HFF-Myc (cell line): ENCODE data around the gene AFF3.

ENCODE experiments used
- DNase-seq: peaks from one replicate; pipeline ENCODE4 v3.0.0-alpha.2; 2011; ENCODE audit warnings: low read depth; ENCODE audit errors: extremely low read depth
- H3K4me3 ChIP-seq: replicated peaks from 2 replicates; pipeline ENCODE4 v1.5.1; 2011; ENCODE audit warnings: low read depth, mild to moderate bottlenecking, control low read depth, low read length
- TF ChIP-seq, protein P1 (sequence below): IDR thresholded peaks from 2 replicates; pipeline ENCODE4 v1.5.1; 2012; ENCODE audit warnings: mild to moderate bottlenecking, low read depth, low read length, control low read depth; ENCODE audit errors: missing control alignments

AFF3 gene

DNA sequence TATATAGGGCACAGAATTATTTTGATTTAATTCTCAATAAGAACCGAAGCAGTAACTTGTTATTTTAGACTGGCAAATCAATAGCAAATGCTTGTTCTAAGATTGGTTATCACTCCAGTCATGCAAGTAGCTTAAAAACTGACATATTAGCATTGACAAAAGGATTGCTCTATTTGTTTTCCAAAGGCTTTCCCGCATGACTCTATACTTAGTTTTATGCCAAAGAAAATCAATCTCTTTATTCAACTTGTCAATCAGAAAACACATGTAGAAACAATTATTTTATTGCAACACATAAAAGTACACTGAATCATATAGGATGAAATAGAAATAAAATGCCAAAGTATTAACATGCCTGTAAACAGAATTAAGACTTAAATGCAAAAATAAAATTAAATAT, 108.4 kb downstream of the AFF3 start:
- TF ChIP-seq, protein P1, sequence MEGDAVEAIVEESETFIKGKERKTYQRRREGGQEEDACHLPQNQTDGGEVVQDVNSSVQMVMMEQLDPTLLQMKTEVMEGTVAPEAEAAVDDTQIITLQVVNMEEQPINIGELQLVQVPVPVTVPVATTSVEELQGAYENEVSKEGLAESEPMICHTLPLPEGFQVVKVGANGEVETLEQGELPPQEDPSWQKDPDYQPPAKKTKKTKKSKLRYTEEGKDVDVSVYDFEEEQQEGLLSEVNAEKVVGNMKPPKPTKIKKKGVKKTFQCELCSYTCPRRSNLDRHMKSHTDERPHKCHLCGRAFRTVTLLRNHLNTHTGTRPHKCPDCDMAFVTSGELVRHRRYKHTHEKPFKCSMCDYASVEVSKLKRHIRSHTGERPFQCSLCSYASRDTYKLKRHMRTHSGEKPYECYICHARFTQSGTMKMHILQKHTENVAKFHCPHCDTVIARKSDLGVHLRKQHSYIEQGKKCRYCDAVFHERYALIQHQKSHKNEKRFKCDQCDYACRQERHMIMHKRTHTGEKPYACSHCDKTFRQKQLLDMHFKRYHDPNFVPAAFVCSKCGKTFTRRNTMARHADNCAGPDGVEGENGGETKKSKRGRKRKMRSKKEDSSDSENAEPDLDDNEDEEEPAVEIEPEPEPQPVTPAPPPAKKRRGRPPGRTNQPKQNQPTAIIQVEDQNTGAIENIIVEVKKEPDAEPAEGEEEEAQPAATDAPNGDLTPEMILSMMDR: no peak

DNA sequence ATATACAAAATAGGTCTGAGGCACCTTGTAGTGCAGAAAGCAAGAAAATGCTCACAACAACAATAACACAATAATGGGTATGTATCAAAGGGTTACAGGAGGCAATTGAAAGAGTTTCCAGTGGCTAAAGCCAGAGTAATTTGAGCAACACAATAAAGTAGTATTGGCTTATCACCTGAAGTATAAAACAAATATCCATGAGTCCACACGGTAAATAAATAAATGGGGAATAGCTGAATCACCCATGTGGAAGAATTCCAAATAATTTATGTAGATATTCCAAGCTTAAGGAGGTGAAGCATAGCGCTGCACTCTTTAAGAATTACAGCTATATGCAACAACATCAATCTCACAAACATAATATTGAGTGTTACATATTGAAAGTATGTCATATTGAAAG, 110.8 kb downstream of the AFF3 start:
- no peak for DNase-seq
- TF ChIP-seq, protein P1: no peak
- H3K4me3 ChIP-seq: no peak overlapping the region

More for the DNA sequence above, 108.4 kb downstream of the AFF3 start:
- DNase-seq: no peak
- H3K4me3 ChIP-seq: no peak overlapping the region

DNA sequence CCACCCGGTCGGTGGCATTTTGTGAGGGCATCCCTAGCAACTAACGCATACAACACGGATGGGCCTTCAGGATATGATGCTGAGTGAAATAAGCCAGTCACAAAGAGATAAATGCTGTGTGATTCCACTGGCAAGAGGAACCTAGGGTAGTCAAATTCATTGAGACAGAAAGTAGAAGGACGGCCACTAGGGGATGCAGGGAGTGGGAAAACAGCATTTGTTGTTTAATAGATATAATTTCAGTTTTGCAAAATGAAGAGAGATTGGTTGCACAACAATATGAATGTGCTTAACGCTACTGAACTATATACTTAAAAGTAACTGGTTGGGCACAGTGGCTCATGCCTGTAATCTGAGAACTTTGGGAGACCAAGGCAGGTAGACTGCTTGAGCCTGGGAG, 112.9 kb downstream of the AFF3 start:
- TF ChIP-seq, protein P1: peak; percentile 15
- no peak overlapping the region for H3K4me3 ChIP-seq
- no peak for DNase-seq

DNA sequence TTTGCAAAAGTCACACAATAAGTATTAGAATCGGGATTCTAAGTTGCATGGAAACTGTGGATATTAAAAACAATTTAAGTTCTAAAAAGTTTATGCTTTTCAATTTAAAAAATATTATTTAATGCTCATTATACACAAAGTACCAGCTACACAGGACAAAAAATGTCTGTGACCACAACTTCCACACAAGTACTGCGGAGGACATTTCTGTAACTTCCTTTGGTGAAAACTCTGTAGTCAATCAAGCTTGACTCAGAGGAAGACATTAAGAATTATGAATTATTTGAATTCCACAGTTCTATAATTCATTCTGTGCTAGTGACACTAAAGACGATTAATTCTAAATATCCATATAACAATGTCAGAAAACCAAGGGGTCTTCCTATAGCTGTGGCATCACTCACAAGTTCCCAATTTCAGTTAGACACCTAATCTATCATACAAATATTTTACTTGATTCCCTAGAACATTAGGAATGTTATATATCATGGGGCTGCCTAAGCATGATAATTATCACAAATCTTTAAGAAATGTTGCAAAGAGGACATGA, 120.5 kb downstream of the AFF3 start:
- DNase-seq: no peak
- TF ChIP-seq, protein P1: no peak

DNA sequence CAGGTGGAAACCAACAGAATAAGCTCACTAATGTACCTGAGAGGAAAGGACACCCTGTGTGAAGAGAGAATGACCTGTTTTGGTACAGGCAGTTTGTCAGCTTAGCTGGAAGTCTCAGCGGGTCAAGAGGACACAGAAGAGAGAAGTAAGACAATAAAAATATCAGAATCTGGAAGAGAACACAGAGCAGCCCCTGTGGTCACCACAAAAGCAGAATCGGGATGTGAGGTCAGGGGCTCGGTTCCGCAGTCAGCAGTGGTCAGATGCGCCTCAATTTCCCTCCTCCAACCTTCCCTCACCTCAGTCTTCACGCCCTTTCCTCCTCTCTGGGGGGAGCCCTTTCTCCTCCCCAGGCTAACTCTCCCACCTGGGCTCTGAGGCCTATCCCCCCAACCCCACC, 122.9 kb downstream of the AFF3 start:
- no peak for DNase-seq
- no peak overlapping the region for H3K4me3 ChIP-seq
- TF ChIP-seq, protein P1: no peak

More for the DNA sequence above, 120.5 kb downstream of the AFF3 start:
- no peak overlapping the region for H3K4me3 ChIP-seq

DNA sequence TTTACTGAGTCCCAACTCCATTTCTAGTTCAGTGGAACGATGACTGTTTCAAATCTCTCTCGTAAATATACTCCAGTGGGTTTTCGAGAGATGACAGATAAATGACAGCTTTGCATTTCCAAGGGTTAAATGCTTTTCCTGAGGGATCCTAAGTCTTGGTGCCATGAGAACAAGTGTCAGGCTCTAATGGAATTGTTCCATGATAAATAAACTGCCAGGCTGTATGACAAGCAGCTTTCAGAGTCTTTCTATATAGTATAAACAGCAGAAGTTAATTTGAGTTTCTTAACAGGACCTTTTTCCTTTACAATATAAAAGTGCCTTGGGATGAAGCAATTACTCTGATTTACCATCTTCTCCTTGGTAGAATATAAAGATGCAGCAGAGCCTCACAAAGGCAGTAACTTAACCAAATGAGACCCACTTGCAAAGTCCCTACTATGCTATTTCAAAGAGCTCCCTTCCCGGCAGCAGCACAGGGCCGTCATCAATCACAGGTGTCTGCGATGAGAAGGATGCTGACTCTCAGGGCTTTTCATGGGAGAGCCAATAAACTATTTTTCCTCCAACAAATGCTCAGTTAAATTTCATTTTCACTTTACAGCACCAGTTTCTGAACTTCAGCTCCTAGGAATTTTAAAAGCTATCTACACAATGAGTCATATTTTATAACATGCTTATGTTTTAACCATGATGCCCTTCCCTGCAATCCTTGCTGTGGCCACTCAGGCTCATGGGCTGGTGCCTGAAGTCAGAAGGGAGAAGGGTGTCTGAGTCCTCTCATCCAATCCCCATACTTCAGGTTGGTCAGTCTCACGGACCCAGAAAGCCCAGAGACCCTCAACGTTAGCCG, 123.8 kb downstream of the AFF3 start:
- TF ChIP-seq, protein P1: no peak
- H3K4me3 ChIP-seq: no peak overlapping the region
- DNase-seq: no peak
